Panc1 (cell line): ENCODE data around the gene SLC26A11.

ENCODE experiments used
- POLR2AphosphoS5 ChIP-seq: IDR thresholded peaks from 2 replicates; pipeline ENCODE4 v1.6.1; 2012; ENCODE audit warnings: mild to moderate bottlenecking, low read depth, low read length, moderate library complexity
- SIN3A ChIP-seq: IDR thresholded peaks from 2 replicates; pipeline ENCODE4 v1.6.1; 2012; ENCODE audit warnings: low read depth, mild to moderate bottlenecking, low read length, moderate library complexity, borderline replicate concordance; ENCODE audit not compliant: insufficient read depth
- TCF7L2 ChIP-seq: IDR thresholded peaks from 2 replicates; pipeline ENCODE4 v1.6.1; 2011; ENCODE audit warnings: mild to moderate bottlenecking, low read depth, low read length, inconsistent platforms
- TF ChIP-seq, protein P1 (sequence below): fragments of 450-650 bp; IDR thresholded peaks from 2 replicates; pipeline ENCODE4 v1.5.1; 2017; ENCODE audit warnings: mild to moderate bottlenecking
- TF ChIP-seq, protein P2 (sequence below), 2 experiments: IDR thresholded peaks; 2 replicates each; pipeline ENCODE4 v1.6.1; 2011 to 2012; ENCODE audit warnings: low read depth in 2 of 2, control low read depth in 1 of 2, low read length in 1 of 2, mild to moderate bottlenecking in 1 of 2, moderate library complexity in 1 of 2; ENCODE audit not compliant: insufficient read depth in 1 of 2

DNA sequence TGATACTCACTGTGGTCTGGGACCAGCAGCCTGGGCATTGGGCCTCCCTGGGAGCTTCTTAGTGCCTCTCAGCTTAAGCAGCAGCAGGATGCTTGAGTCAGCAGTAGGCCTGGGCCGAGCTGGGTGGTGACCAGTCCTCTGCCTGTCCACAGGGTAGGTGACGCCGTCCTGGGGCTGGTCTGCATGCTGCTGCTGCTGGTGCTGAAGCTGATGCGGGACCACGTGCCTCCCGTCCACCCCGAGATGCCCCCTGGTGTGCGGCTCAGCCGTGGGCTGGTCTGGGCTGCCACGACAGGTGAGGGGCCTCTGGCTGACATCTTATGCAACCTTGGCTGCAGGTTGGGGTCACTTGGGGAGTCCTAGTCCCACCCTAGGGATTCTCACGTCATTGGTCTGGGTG lies 7.4 kb downstream of the SLC26A11 start:
- TF ChIP-seq POLR2AphosphoS5 (no peak), TCF7L2 (no peak), SIN3A (no peak)
- TF ChIP-seq, protein P1, sequence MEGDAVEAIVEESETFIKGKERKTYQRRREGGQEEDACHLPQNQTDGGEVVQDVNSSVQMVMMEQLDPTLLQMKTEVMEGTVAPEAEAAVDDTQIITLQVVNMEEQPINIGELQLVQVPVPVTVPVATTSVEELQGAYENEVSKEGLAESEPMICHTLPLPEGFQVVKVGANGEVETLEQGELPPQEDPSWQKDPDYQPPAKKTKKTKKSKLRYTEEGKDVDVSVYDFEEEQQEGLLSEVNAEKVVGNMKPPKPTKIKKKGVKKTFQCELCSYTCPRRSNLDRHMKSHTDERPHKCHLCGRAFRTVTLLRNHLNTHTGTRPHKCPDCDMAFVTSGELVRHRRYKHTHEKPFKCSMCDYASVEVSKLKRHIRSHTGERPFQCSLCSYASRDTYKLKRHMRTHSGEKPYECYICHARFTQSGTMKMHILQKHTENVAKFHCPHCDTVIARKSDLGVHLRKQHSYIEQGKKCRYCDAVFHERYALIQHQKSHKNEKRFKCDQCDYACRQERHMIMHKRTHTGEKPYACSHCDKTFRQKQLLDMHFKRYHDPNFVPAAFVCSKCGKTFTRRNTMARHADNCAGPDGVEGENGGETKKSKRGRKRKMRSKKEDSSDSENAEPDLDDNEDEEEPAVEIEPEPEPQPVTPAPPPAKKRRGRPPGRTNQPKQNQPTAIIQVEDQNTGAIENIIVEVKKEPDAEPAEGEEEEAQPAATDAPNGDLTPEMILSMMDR: no peak
- TF ChIP-seq, protein P2, sequence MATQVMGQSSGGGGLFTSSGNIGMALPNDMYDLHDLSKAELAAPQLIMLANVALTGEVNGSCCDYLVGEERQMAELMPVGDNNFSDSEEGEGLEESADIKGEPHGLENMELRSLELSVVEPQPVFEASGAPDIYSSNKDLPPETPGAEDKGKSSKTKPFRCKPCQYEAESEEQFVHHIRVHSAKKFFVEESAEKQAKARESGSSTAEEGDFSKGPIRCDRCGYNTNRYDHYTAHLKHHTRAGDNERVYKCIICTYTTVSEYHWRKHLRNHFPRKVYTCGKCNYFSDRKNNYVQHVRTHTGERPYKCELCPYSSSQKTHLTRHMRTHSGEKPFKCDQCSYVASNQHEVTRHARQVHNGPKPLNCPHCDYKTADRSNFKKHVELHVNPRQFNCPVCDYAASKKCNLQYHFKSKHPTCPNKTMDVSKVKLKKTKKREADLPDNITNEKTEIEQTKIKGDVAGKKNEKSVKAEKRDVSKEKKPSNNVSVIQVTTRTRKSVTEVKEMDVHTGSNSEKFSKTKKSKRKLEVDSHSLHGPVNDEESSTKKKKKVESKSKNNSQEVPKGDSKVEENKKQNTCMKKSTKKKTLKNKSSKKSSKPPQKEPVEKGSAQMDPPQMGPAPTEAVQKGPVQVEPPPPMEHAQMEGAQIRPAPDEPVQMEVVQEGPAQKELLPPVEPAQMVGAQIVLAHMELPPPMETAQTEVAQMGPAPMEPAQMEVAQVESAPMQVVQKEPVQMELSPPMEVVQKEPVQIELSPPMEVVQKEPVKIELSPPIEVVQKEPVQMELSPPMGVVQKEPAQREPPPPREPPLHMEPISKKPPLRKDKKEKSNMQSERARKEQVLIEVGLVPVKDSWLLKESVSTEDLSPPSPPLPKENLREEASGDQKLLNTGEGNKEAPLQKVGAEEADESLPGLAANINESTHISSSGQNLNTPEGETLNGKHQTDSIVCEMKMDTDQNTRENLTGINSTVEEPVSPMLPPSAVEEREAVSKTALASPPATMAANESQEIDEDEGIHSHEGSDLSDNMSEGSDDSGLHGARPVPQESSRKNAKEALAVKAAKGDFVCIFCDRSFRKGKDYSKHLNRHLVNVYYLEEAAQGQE (IDR thresholded peaks at IDR 0.05; ENCODE audit: insufficient read depth in 1 of 2, low read depth in 2 of 2, low read length in 1 of 2): no peak
